Inflammatory macrophage treated with lipopolysaccharide for 1 hour (primary cell): ENCODE measurements around the gene MAU2.

Experiments used
- DNase-seq, 2 donors: peaks; one replicate each; pipeline ENCODE4 v3.0.0-alpha.2; 2020 to 2022

MAU2 gene

GRCh38 chr19:19320361-19321140 lies at the start of gene MAU2, which contains the start of gene SUGP1:
Gene MAU2 (plus strand): TSS chr19:19320829. CDS start chr19:19320860, 31 bp downstream.
Gene SUGP1 (minus strand): TSS chr19:19320509. CDS start chr19:19320496, 13 bp downstream.
- peak; percentile 83 to 85 for DNase-seq

GRCh38 chr19:19271828-19272599 lies 48.6 kb upstream of the MAU2 start:
- DNase-seq, result no peak

GRCh38 chr19:19274146-19274545 lies 46.5 kb upstream of the MAU2 start:
- no peak for DNase-seq

- DNase-seq, result no peak
These were observed 45.7 kb upstream of the MAU2 start for GRCh38 chr19:19274716-19275565.

GRCh38 chr19:19276386-19276785 lies 44.2 kb upstream of the MAU2 start:
- DNase-seq, result no peak

- DNase-seq, result no peak
These were observed 43.8 kb upstream of the MAU2 start for GRCh38 chr19:19276851-19277250.

- DNase-seq, result no peak
These were observed 42.3 kb upstream of the MAU2 start for GRCh38 chr19:19278315-19278714.

- no peak for DNase-seq
These were observed 41.5 kb upstream of the MAU2 start for GRCh38 chr19:19279062-19279612.

GRCh38 chr19:19279853-19280252 lies 40.8 kb upstream of the MAU2 start:
- DNase-seq, result no peak

GRCh38 chr19:19280561-19280960 lies 40.1 kb upstream of the MAU2 start:
- DNase-seq, result no peak

- no peak for DNase-seq
These were observed 34.9 kb upstream of the MAU2 start for GRCh38 chr19:19285686-19286085.

GRCh38 chr19:19292607-19293006 lies 28.0 kb upstream of the MAU2 start:
- DNase-seq, result no peak

GRCh38 chr19:19294914-19295313 lies 25.7 kb upstream of the MAU2 start:
- no peak for DNase-seq

- no peak for DNase-seq
These were observed 23.5 kb upstream of the MAU2 start for GRCh38 chr19:19296953-19297689.

- no peak for DNase-seq
These were observed 22.9 kb upstream of the MAU2 start for GRCh38 chr19:19297759-19298158.

GRCh38 chr19:19300613-19301012 lies 20.0 kb upstream of the MAU2 start:
- DNase-seq, result no peak

GRCh38 chr19:19303411-19303810 lies 17.2 kb upstream of the MAU2 start:
- no peak for DNase-seq

- DNase-seq, result no peak
These were observed 16.3 kb upstream of the MAU2 start for GRCh38 chr19:19304186-19304965.

- no peak for DNase-seq
These were observed 15.6 kb upstream of the MAU2 start for GRCh38 chr19:19305066-19305465.

GRCh38 chr19:19305696-19306095 lies 14.9 kb upstream of the MAU2 start:
- DNase-seq, result no peak

- DNase-seq, result no peak
These were observed 14.4 kb upstream of the MAU2 start for GRCh38 chr19:19306191-19306590.
